CD4-positive, alpha-beta T cell treated with Interleukin-15 for 4 hours (primary cell): Measurements from ENCODE around the gene MRM2.
A peak's percentile ranks its signal among the peaks of the same experiment; 100 is the strongest.

Source experiments
- DNase-seq: peaks from one replicate; pipeline ENCODE4 v3.0.0-alpha.2; 2020; ENCODE audit warnings: low spot score

Gene MRM2

GRCh38 chr7:2266911-2267310, 24.9 kb upstream of the MRM2 start:
- no peak for DNase-seq

DNA sequence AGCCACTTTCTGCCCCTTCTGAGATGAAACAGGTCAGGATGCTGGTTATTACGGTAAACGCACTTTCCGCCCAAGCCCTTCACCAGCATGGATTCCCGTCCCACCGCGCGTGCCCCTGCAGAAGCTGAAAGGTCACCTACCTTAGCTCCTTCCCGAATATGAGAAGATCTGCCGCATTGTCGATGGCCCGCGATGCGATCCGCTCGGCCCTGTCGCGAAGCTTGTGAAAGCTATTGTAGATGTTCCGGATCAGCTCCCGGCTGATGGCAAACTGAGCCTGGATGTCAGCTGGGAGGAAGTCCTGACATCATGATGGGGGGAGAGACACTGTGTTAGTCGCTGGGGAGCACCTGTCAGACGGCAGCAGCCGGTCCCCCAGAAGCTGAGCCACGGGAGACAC, 22.2 kb upstream of the MRM2 start:
- DNase-seq, result no peak

DNA sequence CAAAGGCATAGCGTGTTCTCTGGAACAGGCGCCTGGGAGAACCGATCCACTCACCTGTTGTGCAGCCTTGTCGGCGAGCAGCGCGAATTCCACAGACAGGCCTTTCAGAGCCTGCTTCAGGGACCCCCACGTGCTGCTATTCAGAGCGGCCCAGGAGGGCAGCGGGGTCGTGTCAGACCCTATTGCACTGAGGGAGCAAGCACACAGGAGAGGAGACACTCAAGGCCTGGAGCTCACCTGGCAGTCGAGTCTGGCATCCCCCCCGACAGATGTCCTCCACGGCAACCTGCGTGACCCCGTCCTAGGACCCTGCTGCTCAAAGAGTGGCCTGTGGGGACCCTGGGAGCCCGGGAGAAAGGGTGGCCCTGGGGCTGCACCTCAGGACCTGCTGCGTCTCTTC, 21.2 kb upstream of the MRM2 start:
- DNase-seq, result no peak

- DNase-seq, result peak; percentile 4
These were observed 19.6 kb upstream of the MRM2 start for GRCh38 chr7:2261611-2262010.

DNA sequence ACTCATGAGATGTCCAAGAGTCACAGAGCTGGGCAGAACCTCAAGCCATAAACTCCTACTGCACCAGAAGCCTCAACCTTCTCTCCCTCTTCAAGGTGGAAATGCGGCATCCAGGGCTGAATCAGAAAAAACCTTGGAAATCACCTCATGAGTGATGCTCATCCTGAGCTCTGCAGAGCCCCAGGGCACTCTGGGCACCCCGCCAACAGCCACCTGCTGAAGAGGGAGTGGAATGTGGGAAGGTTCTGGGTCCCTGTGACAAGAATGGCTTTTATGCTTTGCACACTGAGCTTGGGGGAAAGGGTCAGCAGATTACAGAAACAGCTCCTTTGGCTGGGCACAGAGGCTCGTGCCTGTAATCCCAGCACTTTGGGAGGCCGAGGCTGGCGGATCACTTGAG, 18.8 kb upstream of the MRM2 start:
- no peak for DNase-seq

- DNase-seq, result no peak
These were observed 17.5 kb upstream of the MRM2 start for GRCh38 chr7:2259480-2259879.

GRCh38 chr7:2258661-2259365, 16.8 kb upstream of the MRM2 start:
- no peak for DNase-seq

DNA sequence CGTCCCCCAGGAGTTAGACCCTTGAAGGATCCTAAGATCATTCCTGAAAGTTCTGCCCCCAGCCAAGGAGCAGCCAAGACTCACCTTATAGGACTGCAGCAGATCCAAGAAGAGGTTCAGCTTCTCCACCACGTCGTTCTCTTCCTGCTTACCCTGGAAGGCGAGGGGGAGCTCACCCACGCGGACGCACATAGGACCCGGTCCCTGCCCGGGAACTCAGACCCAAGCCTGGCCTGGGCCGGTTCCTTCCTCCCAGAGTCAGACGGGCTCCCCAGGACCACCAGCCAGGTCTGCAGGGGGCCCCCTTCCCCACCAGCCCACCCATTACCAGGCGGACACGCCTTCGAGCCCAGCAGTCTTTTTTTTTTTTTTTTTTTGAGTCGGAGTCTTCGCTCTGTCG, 15.6 kb upstream of the MRM2 start:
- DNase-seq, result no peak

DNA sequence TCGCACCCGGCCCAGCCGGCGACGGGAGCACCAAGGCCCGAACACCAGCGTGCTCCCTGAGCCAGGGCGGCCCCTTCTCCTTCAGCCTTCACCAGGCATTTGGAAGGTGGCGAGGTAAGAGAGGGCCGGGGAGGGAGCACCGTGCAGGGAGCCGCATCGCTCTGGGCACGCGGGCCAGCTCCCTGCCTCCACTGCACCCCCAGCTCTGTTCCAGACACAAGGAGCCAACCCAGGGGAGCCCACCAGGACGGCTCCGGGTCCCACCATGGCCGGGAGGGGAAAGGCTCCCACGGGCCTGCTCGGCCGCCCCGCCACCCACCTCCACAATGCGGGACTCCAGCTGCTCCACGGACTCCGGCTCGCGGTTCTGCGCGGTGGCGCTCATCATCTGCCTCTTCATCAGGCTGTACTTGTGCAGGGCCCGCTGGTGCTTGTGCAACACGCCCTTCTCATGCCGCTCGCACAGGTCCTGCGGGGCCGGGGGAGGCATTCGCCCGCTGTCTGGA, 15.1 kb upstream of the MRM2 start:
- DNase-seq, result no peak

DNA sequence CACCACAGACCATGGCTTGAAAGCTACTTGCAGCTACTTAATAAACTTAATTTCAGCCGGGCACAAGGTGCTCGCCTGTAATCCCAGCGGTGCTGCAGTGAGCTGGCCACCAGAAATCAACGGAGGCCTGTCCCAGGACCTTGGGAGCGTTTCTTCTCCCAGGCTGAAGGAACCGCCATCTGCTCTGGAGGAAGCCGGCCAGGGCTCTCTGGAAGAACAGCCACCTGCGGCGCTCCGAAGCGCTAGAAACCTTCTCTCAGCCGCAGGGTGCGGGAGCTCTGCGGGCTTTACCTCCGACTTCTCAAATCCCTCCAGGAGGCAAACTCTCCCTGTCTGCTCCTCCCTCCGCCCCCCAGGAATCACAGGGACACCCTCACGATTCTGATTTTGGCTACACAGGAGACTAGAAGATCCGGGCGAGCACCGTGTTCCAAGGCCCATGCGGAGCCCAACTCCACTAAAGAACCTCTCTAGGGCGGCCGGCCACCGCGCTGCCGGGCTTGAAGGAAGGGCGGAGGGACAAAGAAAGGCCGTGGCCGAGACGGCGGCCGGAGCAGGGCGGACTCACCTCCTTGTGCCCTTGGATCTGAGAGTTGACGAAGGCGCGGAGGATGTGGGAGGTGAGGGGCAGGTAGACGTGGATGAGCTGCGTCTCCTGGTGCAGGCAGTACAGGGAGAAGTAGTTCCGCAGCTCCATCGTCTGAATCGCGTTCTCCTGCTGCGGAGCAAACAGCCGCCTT, 14.5 kb upstream of the MRM2 start:
- DNase-seq, result no peak

DNA sequence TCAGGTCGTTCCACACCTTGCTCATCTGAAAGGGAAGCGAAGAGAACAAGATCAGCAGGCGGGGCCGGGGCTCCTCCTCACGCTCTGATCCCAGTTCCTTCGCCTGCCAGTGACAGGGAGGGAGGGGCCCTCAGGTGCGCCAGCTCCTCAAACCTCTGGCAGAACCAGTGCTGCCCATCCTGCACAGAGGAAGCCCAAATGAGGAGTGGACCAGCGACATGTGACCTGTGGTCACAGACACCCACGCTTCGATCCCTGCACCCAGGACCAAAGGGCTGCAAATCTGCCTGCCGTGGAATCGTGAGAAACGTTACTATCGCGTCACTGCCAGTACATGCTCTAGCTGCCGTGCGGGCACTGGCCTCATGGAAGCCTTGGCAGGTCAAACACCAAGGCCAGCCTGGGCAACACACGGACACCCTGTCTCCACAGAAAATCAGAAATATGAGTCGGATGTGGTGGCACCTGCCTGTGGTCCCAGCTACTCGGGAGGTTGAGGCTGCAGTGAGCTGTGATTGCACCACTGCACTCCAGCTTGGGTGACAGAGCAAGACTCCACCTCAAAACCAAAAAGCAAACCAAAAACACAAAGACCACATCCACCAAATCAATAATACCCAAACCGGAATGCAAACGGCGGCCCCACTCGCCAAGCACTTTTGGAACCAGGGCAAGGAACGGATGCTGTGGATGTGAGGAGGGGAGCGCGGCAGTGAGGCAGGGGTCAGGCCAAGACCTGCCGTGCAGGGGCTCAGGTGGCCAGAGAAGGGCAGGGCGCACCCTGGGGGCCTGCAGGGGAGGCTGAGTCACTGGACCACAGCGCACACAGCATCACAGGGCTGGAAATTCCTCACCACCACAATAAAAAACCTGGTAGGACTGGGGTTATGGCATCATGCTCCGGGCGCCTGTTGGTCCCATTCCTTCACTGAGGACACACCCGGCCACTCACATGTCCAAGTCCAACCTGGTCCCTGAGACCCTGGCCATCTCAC, 13.4 kb upstream of the MRM2 start:
- no peak for DNase-seq

GRCh38 chr7:2254429-2255144, 12.6 kb upstream of the MRM2 start:
- DNase-seq, result no peak

DNA sequence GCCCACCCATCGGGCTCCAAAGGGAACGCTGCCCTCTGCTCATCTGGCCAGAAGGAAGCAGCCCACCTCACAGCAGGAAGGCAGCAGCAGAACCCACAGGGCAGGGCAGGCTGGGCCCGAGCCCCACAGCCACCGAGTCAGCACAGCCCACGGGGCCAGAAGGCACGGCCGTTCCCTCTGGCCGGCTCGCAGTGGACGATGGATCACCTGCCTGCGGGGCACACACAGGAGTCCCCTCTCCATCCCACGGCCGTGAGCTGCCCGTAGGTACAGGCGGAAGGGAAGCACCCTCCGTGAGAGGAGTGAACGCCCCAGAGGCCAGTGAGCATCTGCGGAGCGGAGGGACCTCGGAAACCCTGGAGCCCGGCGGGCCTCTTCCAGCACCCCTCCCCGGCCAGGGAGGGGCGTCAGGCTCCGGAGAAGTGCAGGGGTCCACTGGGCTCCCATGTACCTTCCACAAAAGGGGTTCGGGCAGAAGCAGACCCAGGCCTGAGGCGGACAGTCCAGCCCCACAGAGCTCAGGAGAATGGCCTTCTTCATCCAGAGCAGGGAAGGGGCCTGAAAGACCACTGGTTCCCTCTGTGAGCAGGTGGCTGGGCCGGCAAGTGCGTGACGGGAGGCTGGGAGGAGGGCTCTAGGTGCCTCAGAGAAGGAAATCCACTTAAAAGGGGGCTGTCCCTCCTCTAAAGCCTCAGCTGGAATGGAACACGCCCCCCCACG, 11.7 kb upstream of the MRM2 start:
- DNase-seq, result no peak

GRCh38 chr7:2253021-2253420, 11.0 kb upstream of the MRM2 start:
- DNase-seq, result no peak

- DNase-seq, result no peak
These were observed 10.1 kb upstream of the MRM2 start for GRCh38 chr7:2251841-2252771.

DNA sequence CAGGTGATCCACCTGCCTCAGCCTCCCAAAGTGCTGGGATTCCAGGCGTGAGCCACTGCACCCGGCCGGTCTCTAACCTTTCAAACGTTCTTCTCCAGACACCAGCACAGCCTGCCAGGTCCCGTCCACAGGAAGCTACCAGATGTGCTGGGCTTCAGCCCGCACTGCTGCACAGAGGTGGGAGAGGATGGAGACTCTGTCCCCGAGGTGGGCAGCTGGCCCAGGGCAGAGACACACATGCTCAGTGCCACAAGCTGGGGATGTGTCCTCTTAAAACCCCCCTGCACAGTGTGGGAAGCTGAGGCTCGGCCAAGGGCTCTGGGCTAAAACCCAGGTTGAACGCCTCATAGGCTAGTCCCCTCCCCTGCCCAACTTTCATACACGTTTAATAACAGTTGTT, 9.4 kb upstream of the MRM2 start:
- no peak for DNase-seq

DNA sequence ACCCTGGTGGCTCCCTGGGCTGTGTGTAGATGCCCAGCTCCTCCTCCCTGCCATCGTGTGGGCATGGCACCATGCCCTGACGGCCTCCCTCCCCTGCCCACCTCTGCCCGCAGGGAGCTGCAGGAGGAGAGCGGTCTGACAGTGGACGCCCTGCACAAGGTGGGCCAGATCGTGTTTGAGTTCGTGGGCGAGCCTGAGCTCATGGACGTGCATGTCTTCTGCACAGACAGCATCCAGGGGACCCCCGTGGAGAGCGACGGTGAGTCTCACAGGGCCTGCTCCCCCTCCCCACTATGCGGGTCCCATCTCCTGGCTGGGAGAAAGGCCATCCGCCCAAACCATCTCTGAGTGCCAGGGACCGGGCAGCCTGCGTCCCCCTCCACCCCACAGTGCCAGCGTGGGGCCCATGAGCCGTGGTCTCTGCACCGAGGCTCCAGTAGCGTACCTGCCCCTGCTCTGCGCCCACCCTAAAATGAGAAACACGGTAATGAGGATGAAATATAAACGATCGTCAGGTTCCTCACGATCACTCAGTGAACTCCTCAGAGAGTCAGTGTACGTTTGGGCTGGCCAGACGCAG, 7.8 kb upstream of the MRM2 start:
- DNase-seq, result no peak

- no peak for DNase-seq
These were observed 7.1 kb upstream of the MRM2 start for GRCh38 chr7:2248984-2249694.
